NK-92 (cell line): ENCODE data around the gene B4GALT2.

ENCODE experiments used
- DNase-seq: peaks from one replicate; lab custom pipeline; 2025; ENCODE audit not compliant: unreplicated experiment; lab: John Stamatoyannopoulos, UW

The B4GALT2 gene

GRCh38 chr1:44027320-44027719 lies 48.3 kb downstream of the B4GALT2 start:
- no peak for DNase-seq

- DNase-seq: no peak
Measured at GRCh38 chr1:44029260-44029910, 50.4 kb downstream of the B4GALT2 start.

DNA sequence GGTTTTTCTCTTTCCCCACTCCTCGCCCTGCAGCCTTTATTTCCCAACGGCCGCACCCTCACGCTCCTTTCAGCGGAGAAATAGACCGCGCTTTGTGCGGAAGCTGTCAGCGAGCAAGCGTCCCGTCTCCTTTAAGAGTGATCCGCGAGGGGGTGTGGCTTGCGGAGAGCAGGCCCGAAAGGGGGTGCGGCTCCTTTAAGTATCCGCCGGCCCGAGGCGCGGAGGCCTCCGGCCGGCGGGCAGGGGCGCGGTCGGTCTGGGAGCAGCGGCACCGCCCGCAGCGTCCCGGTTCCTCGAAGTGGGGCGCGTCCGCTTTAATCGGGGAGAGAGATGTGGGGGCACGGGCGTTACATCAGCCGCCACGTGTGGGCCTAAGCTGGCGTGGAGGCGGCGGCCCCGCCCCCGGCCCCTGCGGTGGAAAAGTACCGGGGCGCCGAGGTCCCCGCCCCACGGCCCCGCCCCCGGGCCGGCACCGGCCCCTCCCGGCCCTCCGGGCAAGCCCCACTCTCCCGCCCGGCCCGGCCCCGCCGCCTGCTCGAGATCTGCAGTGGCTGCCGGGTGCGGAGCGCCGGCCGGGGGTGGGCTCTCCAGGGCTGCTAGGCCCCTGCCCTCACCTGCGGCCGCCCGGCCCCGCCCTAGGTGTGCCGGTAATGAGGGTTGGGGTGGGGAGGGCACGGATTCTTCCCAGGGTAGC lies 51.0 kb downstream of the B4GALT2 start:
- no peak for DNase-seq

DNA sequence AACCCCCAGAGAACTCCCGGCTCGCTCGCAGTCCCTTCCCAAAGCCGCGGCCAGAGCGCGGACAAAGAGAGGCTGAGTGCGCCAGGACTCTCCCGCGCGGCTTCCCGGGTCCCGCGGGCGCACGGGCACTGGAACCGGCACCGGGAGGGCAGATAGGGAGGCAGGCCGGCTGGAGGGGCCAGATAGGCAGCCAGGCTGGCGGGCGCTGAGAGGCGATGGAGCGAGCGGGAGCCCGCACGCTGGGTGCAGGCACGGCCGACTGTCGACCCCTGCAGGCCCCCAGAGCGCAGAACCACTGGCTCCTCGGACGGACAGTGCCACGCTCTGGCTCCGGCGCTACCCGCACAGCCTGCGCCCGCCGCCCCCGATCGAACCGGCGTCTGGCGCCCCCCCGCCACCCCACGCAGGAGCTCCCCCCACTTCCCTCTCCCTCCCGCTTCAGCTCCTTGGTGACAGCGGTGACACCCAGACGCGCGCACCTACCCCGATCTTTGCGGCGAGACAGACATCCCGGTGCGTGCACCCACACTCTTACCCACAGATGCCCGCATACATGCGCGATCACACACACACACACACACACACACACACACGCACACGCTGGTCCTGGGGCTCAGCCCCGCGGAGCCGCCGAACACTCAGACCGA lies 51.7 kb downstream of the B4GALT2 start:
- no peak for DNase-seq

- DNase-seq: no peak
Measured at GRCh38 chr1:44031252-44032169, 52.5 kb downstream of the B4GALT2 start, which contains the start of gene SLC6A9. Gene SLC6A9 (minus strand): TSS chr1:44031462. CDS start chr1:44024277, 7,185 bp downstream.

DNA sequence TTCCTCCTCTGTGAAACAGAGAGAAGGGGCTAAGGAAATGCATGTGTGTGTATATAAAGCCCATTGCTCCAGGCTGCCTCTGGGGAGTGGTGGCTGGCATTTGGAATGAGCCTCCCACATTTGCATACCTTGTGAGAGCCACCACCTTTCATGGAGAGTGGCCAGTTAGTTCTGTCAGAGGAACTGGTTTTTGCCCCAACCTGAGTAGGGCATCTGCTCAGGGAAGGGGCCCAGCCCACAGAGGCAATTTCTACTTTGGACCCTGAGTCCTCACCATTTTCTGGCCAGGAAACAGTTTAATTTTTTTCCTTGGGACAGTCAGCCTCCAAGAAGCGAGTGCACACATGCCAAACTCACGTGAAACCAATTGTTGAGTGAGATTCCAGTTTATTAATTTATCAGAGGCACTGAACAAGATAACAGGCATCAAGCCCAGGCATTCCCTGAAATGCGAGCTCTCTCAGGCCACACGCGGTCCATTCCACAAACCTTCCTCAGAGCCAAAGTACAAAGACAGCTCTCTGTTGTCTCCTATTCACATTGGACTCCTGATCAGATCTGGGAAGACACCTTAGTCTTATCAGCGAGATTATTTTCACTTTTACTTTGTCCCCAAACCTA lies 53.3 kb downstream of the B4GALT2 start:
- DNase-seq: no peak

DNA sequence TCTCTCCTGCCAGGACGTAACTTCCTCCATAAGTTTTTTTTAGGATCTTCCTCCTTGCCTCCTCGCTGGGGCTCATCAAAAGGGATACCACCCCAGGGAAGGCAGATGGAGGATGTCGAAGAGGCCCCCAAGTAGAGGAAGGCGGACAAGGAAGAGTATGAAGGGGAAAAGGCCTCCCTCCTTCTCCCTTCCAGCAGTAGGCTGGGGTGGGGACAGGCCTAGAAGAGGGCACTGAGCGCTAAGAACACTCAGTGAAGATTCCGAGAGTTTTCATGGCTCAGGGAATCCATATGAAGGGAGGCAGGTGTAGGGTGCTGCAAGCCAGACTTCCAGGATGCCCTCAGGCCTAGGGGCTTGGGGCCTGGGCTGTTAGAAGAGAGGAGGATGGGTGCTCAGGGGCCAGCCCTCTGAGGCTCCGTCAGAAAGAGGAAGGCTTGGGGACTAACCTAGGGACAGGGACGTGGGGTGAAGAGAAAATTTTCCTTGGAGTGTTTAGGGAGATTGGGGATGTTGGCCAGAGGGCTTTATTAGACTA lies 54.1 kb downstream of the B4GALT2 start:
- no peak for DNase-seq

- no peak for DNase-seq
Measured at GRCh38 chr1:44033756-44034155, 54.7 kb downstream of the B4GALT2 start.

DNA sequence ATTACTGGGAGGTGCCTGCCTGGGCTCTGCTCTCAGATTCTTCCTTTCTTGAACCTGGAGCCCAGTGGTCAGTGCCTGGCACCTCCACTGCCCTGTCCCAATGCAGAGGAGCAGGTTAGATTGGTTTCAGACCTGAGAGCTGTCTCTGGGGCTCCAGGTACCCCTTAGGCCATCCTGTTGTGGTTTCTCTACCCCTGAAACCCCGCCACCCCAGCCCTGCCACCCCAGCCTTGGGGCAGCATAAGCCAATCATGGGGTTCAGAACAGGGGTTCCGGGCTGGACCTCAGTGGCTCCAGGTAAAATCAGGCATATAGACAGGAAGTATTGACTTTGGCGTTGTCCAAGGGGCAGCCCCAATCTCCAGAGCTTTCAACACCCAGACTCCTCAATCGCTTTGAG lies 55.4 kb downstream of the B4GALT2 start:
- DNase-seq: no peak

DNA sequence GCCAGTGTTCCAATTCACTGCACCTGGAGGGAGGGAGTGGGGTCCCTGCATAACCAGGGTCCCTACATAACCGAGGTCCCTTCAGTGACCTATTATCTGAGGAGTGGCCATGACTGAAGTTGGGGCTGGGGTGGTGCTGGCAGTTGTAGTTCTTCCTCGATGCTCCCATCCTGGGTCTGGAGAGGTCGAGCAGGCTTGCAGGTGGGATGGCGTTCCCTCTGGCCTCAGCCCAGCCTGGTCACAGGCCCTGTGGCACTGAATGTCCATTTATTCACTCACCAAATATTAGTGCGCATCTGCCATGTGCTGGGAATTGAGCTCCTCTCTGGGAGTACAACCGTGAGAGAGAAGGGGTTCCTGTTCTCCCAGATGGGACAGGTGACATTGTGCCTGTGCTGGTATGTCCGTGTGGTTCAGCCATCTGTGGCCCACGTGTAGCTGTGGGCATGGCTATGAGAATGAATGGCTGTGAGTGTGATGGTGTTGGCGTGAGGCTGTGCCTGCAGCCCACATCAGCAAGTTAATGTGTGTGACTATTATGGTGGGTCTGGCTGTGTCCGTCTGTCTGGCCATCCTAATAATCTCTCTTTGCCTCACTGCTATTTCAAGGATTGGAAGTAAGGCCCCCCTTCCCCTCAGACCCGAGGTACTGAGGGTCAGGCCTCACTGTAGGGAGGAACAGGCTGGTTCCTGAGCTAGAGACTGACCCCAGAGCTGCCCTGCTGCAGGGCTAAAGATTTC lies 56.1 kb downstream of the B4GALT2 start:
- no peak for DNase-seq

DNA sequence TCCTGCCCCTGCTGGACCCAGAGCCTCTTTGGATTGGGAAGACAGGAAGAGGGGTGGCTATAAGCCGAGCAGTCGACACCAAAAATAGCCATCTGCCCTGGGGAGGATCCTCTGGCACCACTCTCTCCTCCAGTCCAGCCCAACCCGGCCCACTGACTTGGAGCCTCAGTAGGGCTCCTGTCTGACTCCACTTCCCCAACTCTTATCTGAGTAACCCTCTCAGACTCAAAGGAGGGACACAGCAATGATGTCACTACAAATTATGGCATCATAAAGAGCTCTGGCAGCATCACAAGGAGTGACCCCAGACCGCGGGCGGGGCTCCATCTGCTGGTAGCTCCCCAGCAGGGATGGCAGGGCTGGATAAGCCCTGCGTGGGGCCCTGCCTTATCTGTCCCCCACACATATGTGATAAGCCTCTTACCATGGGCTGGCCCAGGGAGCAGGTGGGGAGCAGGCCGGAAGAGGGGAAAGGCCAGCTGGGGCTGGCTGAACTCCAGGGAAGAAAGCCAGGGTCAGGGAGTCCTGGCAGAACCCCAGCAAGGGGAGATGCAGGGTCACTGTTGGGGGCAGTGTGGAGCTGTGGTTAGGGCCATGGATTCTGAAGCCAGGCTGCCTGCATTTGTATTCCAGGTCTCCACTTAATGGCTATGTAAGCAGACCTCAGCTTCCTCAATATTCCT lies 56.9 kb downstream of the B4GALT2 start:
- DNase-seq: no peak

- DNase-seq: no peak
Measured at GRCh38 chr1:44036409-44037139, 57.6 kb downstream of the B4GALT2 start.

GRCh38 chr1:44037154-44037553 lies 58.1 kb downstream of the B4GALT2 start:
- no peak for DNase-seq

- no peak for DNase-seq
Measured at GRCh38 chr1:44038876-44039657, 60.1 kb downstream of the B4GALT2 start.

- no peak for DNase-seq
Measured at GRCh38 chr1:44040418-44040817, 61.4 kb downstream of the B4GALT2 start.
